Right atrium auricular region (tissue), 2 donors: ENCODE results near the gene DNAJB2. TPM values are rescaled to one million over a fixed set of nuclear protein-coding genes. Genes with fewer than 3 reads are reported as not detected.
A peak's percentile ranks its signal among the peaks of the same experiment; 100 is the strongest.
"Not testable (repeated sequence)": the region's sequence is repeated elsewhere in the genome, so short reads cannot be mapped to it uniquely, and the experiment has no call there.

ENCODE experiments used
- DNase-seq: peaks from one replicate; pipeline ENCODE4 v3.0.0-alpha.2; 2019; ENCODE audit warnings: low spot score
- H3K27ac ChIP-seq, 2 donors: fragments of 200-600 bp; sonication (generic); 1 replicate in 1 of 2; 2 replicates in 1 of 2; pipeline ENCODE4 v1.5.1; 2016 to 2019
- H3K27me3 ChIP-seq, 2 donors: fragments of 200-600 bp; sonication (generic); one replicate each; pipeline versions ENCODE4 v1.5.1 to v1.6.0; 2017 to 2019
- H3K36me3 ChIP-seq: fragments of 200-600 bp; sonication (generic); one replicate; pipeline ENCODE4 v1.5.1; 2016
- H3K4me1 ChIP-seq, 2 donors: fragments of 200-600 bp; sonication (generic); one replicate each; pipeline versions ENCODE4 v1.5.1 to v1.6.0; 2017 to 2019
- H3K4me3 ChIP-seq, 2 donors: fragments of 200-600 bp; sonication (generic); 1 replicate in 1 of 2; 2 replicates in 1 of 2; pipeline ENCODE4 v1.5.1; 2017 to 2019; ENCODE audit warnings: mild to moderate bottlenecking in 1 of 2, moderate library complexity in 1 of 2
- H3K9me3 ChIP-seq, 2 donors: fragments of 200-600 bp; sonication (generic); one replicate each; pipeline ENCODE4 v1.5.1; 2019
- total RNA-seq, 2 donors: library from RNA; depleted of rRNA; stranded (reverse); fragments of >200 nt; gene quantifications; one replicate each; pipeline ENCODE4 v1.1.0, GENCODE V29; 2016
- TF ChIP-seq, protein P1 (sequence below), 2 donors: fragments of 200-600 bp; sonication (generic); IDR thresholded peaks; one replicate each; pipeline ENCODE4 v1.5.1; 2019; ENCODE audit warnings: antibody characterized with exemption in 2 of 2

Gene DNAJB2
- total RNA-seq, 2 donors from 2014 or later: 33.3 to 38.7 TPM

GRCh38 chr2:219282943-219283581 lies 3.9 kb downstream of the DNAJB2 start:
- no peaks in the 10 kb centered on the region for H3K27me3 ChIP-seq
- H3K9me3 ChIP-seq: no peaks in the 10 kb centered on the region
- TF ChIP-seq, protein P1, sequence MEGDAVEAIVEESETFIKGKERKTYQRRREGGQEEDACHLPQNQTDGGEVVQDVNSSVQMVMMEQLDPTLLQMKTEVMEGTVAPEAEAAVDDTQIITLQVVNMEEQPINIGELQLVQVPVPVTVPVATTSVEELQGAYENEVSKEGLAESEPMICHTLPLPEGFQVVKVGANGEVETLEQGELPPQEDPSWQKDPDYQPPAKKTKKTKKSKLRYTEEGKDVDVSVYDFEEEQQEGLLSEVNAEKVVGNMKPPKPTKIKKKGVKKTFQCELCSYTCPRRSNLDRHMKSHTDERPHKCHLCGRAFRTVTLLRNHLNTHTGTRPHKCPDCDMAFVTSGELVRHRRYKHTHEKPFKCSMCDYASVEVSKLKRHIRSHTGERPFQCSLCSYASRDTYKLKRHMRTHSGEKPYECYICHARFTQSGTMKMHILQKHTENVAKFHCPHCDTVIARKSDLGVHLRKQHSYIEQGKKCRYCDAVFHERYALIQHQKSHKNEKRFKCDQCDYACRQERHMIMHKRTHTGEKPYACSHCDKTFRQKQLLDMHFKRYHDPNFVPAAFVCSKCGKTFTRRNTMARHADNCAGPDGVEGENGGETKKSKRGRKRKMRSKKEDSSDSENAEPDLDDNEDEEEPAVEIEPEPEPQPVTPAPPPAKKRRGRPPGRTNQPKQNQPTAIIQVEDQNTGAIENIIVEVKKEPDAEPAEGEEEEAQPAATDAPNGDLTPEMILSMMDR (IDR thresholded peaks at IDR 0.05): no peak
- peaks cover 46% of the 10 kb centered on the region for H3K36me3 ChIP-seq
- H3K4me3 ChIP-seq: no peak overlapping the region
- no peak overlapping the region for H3K27ac ChIP-seq
- no peak for DNase-seq
- H3K4me1 ChIP-seq: peaks cover 0 to 32% of the 10 kb centered on the region in 2 donors

- DNase-seq: no peak
Measured at GRCh38 chr2:219284501-219285372, 5.6 kb downstream of the DNAJB2 start.

DNA sequence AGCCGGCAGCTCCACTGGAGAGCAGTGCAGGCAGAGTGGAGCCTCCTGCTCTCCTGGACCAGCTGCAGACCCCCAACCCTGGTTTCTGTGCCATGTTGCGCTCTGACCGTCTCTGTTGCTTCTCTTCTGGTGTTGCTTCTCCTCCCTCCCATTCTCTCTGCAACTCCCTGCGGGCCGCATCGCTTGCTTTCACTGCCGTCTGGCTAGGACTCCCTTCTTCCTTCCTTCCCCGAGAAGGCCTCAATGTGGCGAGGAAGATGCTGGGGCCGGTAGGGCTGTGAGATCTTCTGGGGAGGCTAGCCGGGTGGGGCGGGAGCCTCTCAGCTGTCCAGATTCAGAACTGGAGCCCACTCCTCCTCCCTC lies 6.2 kb downstream of the DNAJB2 start:
- Histone ChIP-seq H3K4me3 (no peak overlapping the region), H3K36me3 (peaks cover 46% of the 10 kb centered on the region), H3K4me1 (peaks cover 0 to 25% of the 10 kb centered on the region in 2 donors), H3K27me3 (no peaks in the 10 kb centered on the region), H3K9me3 (no peaks in the 10 kb centered on the region), H3K27ac (no peak overlapping the region)
- no peak for DNase-seq
- TF ChIP-seq, protein P1 (IDR thresholded peaks at IDR 0.05): no peak

More at GRCh38 chr2:219284501-219285372, 5.6 kb downstream of the DNAJB2 start:
- Histone ChIP-seq H3K4me3 (no peak overlapping the region), H3K27me3 (no peaks in the 10 kb centered on the region), H3K9me3 (no peaks in the 10 kb centered on the region), H3K27ac (no peak overlapping the region), H3K4me1 (peaks cover 0 to 30% of the 10 kb centered on the region in 2 donors), H3K36me3 (peaks cover 46% of the 10 kb centered on the region)
- TF ChIP-seq, protein P1 (IDR thresholded peaks at IDR 0.05): no peak

GRCh38 chr2:219285894-219286425 lies 6.8 kb downstream of the DNAJB2 start:
- Histone ChIP-seq H3K9me3 (no peaks in the 10 kb centered on the region), H3K36me3 (peaks cover 42% of the 10 kb centered on the region), H3K27ac (peak overlapping the region in 1 of 2 donors; percentile 19), H3K4me3 (no peak overlapping the region), H3K27me3 (no peaks in the 10 kb centered on the region), H3K4me1 (peaks cover 0 to 19% of the 10 kb centered on the region in 2 donors)
- TF ChIP-seq, protein P1 (IDR thresholded peaks at IDR 0.05): no peak
- no peak for DNase-seq

DNA sequence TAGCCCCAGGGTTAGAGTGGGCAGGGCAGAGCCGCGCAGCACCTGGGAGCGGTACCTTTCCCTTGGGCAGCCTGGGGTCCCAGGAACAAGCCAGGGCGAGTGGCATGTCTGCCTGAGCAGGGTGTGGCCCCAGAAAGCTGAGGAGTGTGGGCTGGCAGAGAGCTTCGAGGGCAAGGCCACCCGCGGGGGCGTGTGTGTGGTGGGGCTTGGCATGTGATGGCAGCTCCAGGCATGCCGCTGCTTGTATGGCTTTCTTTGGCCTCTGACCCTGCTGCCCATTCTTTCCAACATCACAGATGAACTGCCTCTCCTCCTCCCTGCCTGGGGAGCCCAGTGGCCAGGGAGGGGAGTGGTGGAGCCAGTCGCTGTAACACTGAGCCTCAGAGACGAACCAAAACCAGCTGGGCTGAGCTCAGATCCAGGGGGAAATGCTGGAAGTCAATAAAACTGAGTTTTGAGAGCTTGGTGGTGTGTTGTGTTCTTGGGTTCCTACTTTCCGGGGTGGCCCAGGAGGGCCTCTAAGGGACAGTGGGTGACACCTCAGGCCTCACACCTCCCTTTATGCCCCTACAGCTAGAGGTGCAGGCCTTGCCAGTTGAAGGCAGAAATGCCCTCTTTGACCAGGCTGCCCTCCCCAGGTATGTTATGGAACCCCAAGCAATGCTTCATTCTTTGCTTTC lies 7.4 kb downstream of the DNAJB2 start:
- TF ChIP-seq, protein P1 (IDR thresholded peaks at IDR 0.05): no peak
- DNase-seq: no peak
- Histone ChIP-seq H3K4me3 (no peak overlapping the region), H3K4me1 (peaks cover 0 to 18% of the 10 kb centered on the region in 2 donors), H3K27me3 (no peaks in the 10 kb centered on the region), H3K36me3 (peaks cover 36% of the 10 kb centered on the region), H3K27ac (peak overlapping the region in 1 of 2 donors; percentile 19), H3K9me3 (no peaks in the 10 kb centered on the region)

DNA sequence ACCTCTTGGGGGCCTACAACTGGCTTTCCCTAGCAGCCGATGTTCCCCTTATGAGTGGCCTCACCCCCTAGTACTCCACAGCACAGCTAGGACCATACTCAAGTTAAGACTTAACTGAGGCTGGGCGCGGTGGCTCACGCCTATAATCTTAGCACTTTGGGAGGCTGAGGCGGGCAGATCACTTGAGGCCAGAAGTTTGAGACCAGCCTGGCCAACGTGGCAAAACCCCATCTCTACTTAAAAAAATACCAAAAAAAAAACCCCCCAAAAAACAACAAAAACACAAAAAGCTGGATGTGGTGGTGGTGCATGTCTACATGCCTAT lies 7.9 kb downstream of the DNAJB2 start:
- Histone ChIP-seq H3K4me1 (peaks cover 0 to 18% of the 10 kb centered on the region in 2 donors), H3K36me3 (peaks cover 31% of the 10 kb centered on the region)
- not testable (repeated sequence) for H3K27ac ChIP-seq, DNase-seq, H3K4me3 ChIP-seq, H3K27me3 ChIP-seq, H3K9me3 ChIP-seq
